ENCODE measurements around the gene PCCB.
A peak's percentile ranks its signal among the peaks of the same experiment; 100 is the strongest.
"Not testable (repeated sequence)": the region's sequence is repeated elsewhere in the genome, so short reads cannot be mapped to it uniquely, and the experiment has no call there.

Gene PCCB

GRCh38 chr3:136258199-136258598 lies 8.1 kb downstream of the PCCB start:
- no peak for DNase-seq (ENCODE audit: extremely low read depth, low read depth)
- H3K4me3 ChIP-seq (replicated peaks; ENCODE audit: low read depth, low read length) = no peak overlapping the region
- no peak for TF ChIP-seq CTCF (IDR thresholded peaks at IDR 0.05; ENCODE audit: low read depth, low read length, missing control alignments)

GRCh38 chr3:136261826-136262225 lies 11.7 kb downstream of the PCCB start:
- TF ChIP-seq CTCF (IDR thresholded peaks at IDR 0.05; ENCODE audit: low read depth, low read length, missing control alignments) = no peak
- no peak for DNase-seq (ENCODE audit: extremely low read depth, low read depth)
- no peak overlapping the region for H3K4me3 ChIP-seq (replicated peaks; ENCODE audit: low read depth, low read length)

GRCh38 chr3:136262559-136262958 lies 12.4 kb downstream of the PCCB start:
- H3K4me3 ChIP-seq (replicated peaks; ENCODE audit: low read depth, low read length) = no peak overlapping the region
- no peak for TF ChIP-seq CTCF (IDR thresholded peaks at IDR 0.05; ENCODE audit: low read depth, low read length, missing control alignments)
- DNase-seq (ENCODE audit: extremely low read depth, low read depth) = no peak

GRCh38 chr3:136263251-136263650 lies 13.1 kb downstream of the PCCB start:
- no peak overlapping the region for H3K4me3 ChIP-seq (replicated peaks; ENCODE audit: low read depth, low read length)
- DNase-seq (ENCODE audit: extremely low read depth, low read depth) = no peak
- no peak for TF ChIP-seq CTCF (IDR thresholded peaks at IDR 0.05; ENCODE audit: low read depth, low read length, missing control alignments)

GRCh38 chr3:136266468-136267125 lies 16.5 kb downstream of the PCCB start:
- H3K4me3 ChIP-seq (replicated peaks; ENCODE audit: low read depth, low read length) = not testable (repeated sequence)
- DNase-seq (ENCODE audit: extremely low read depth, low read depth) = peak; percentile 5

GRCh38 chr3:136267235-136267634 lies 17.1 kb downstream of the PCCB start:
- no peak overlapping the region for H3K4me3 ChIP-seq (replicated peaks; ENCODE audit: low read depth, low read length)
- no peak for DNase-seq (ENCODE audit: extremely low read depth, low read depth)
- TF ChIP-seq CTCF (IDR thresholded peaks at IDR 0.05; ENCODE audit: low read depth, low read length, missing control alignments) = no peak

- no peak for DNase-seq (ENCODE audit: extremely low read depth, low read depth)
- no peak overlapping the region for H3K4me3 ChIP-seq (replicated peaks; ENCODE audit: low read depth, low read length)
- no peak for TF ChIP-seq CTCF (IDR thresholded peaks at IDR 0.05; ENCODE audit: low read depth, low read length, missing control alignments)
These were observed 20.0 kb downstream of the PCCB start for GRCh38 chr3:136270179-136270578.

GRCh38 chr3:136271626-136272025 lies 21.5 kb downstream of the PCCB start:
- not testable (repeated sequence) for H3K4me3 ChIP-seq (replicated peaks; ENCODE audit: low read depth, low read length); DNase-seq (ENCODE audit: extremely low read depth, low read depth)
